H1 (cell line): ENCODE results near the gene TACC2. TPM values are rescaled to one million over a fixed set of nuclear protein-coding genes. Genes with fewer than 3 reads are reported as not detected.

Source experiments
- CTCF ChIA-PET: fragments of 300-600 bp; sonication (Branson Sonifier 250); formaldehyde crosslinking; loops from one replicate; lab custom pipeline; 2021; ENCODE audit not compliant: partially characterized antibody; lab: Charles Lee
- POLR2A ChIA-PET: fragments of 300-600 bp; sonication (Branson Sonifier 250); formaldehyde crosslinking; loops from one replicate; lab custom pipeline; 2021; ENCODE audit warnings: inconsistent platforms; ENCODE audit not compliant: partially characterized antibody; lab: Charles Lee
- DNase-seq, 2 experiments: peaks; one replicate each; pipeline versions ENCODE4 v3.0.0 to v3.0.0-alpha.2; 2010 to 2022; ENCODE audit warnings: low spot score in 2 of 2, low read depth in 1 of 2, mixed read lengths in 1 of 2
- FAIRE-seq: peaks from 2 replicates; lab custom pipeline; 2011; peaks lifted over from hg19 to GRCh38; lab: Jason Lieb, UNC
- H2AFZ ChIP-seq: 2 replicates; pipeline ENCODE4 v1.8.1; 2012; ENCODE audit warnings: low read length, inconsistent platforms
- H2AK5ac ChIP-seq: 2 replicates; pipeline ENCODE4 v1.6.1; 2013; ENCODE audit warnings: low read depth, low read length
- H2BK120ac ChIP-seq: replicated peaks from 2 replicates; pipeline ENCODE3; 2013; ENCODE audit warnings: low read depth, low read length, inconsistent platforms
- H2BK12ac ChIP-seq: 2 replicates; pipeline ENCODE4 v1.6.1; 2013; ENCODE audit warnings: low read depth, low read length
- H2BK15ac ChIP-seq: 2 replicates; pipeline ENCODE4 v1.6.1; 2013; ENCODE audit warnings: low read length
- H2BK20ac ChIP-seq: 2 replicates; pipeline ENCODE4 v1.6.1; 2013; ENCODE audit warnings: low read length
- H2BK5ac ChIP-seq: 2 replicates; pipeline ENCODE4 v1.6.1; 2013; ENCODE audit warnings: low read depth, low read length
- H3K14ac ChIP-seq: 2 replicates; pipeline ENCODE4 v1.6.1; 2013; ENCODE audit warnings: inconsistent platforms; ENCODE audit not compliant: insufficient read length
- H3K18ac ChIP-seq: 2 replicates; pipeline ENCODE4 v1.6.1; 2013; ENCODE audit warnings: low read length; ENCODE audit errors: extremely low read depth
- H3K23ac ChIP-seq: 2 replicates; pipeline ENCODE4 v1.6.1; 2013; ENCODE audit warnings: inconsistent platforms; ENCODE audit not compliant: insufficient read length
- H3K23me2 ChIP-seq: 2 replicates; pipeline ENCODE4 v1.6.1; 2013; ENCODE audit warnings: low read depth, low read length
- H3K27ac ChIP-seq: 2 replicates; pipeline ENCODE4 v1.6.1; 2011; ENCODE audit warnings: low read depth, low read length, inconsistent platforms
- H3K27me3 ChIP-seq, 4 experiments: replicated peaks in 1 of 4; 1 replicate in 1 of 4; 2 replicates in 3 of 4; pipeline versions ENCODE4 v1.6.1 to v1.8.1; 2011 to 2013; ENCODE audit warnings: low read length in 3 of 4, mild to moderate bottlenecking in 3 of 4, inconsistent platforms in 2 of 4, mixed read lengths in 2 of 4, moderate library complexity in 1 of 4; ENCODE audit not compliant: control insufficient read depth in 3 of 4, insufficient read depth in 3 of 4; ENCODE audit errors: extremely low read depth in 1 of 4
- H3K36me3 ChIP-seq, 4 experiments: 2 replicates each; pipeline versions ENCODE4 v1.6.1 to v1.8.1; 2011 to 2013; ENCODE audit warnings: mild to moderate bottlenecking in 4 of 4, low read length in 3 of 4, moderate library complexity in 2 of 4, control low read depth in 1 of 4, inconsistent platforms in 1 of 4; ENCODE audit not compliant: insufficient read depth in 4 of 4, control insufficient read depth in 2 of 4
- H3K4ac ChIP-seq: replicated peaks from 2 replicates; pipeline ENCODE3; 2013; ENCODE audit warnings: low read length, low read depth, mixed read lengths, inconsistent platforms; ENCODE audit not compliant: insufficient read length
- H3K4me1 ChIP-seq, 4 experiments: replicated peaks in 1 of 4; 1 replicate in 1 of 4; 2 replicates in 3 of 4; pipeline versions ENCODE4 v1.6.1 to v1.8.1; 2011 to 2013; ENCODE audit warnings: low read length in 3 of 4, inconsistent platforms in 2 of 4, mixed read lengths in 1 of 4; ENCODE audit not compliant: insufficient read depth in 4 of 4, control insufficient read depth in 3 of 4
- H3K4me2 ChIP-seq, 2 experiments: 2 replicates each; pipeline versions ENCODE4 v1.6.1 to v1.8.1; 2011 to 2013; ENCODE audit warnings: low read depth in 2 of 2, low read length in 2 of 2, control low read depth in 1 of 2, inconsistent platforms in 1 of 2, mild to moderate bottlenecking in 1 of 2; ENCODE audit not compliant: insufficient read depth in 1 of 2
- H3K4me3 ChIP-seq, 4 experiments: fragments of 200-600, 300-600 bp in 1 of 4; sonication (generic), shearing (Covaris generic), sonication (Bioruptor Twin) in 1 of 4; 2 replicates each; pipeline versions ENCODE4 v1.5.1 to v1.8.1; 2011 to 2016; ENCODE audit warnings: low read length in 4 of 4, low read depth in 3 of 4, control low read depth in 2 of 4, inconsistent platforms in 2 of 4, mild to moderate bottlenecking in 2 of 4, mixed read lengths in 1 of 4, moderate library complexity in 1 of 4; ENCODE audit not compliant: insufficient read depth in 2 of 4; ENCODE audit errors: extremely low read depth in 1 of 4
- H3K56ac ChIP-seq: replicated peaks from 2 replicates; pipeline ENCODE3; 2013; ENCODE audit warnings: low read depth, mild to moderate bottlenecking, mixed read lengths, low read length, inconsistent platforms; ENCODE audit not compliant: insufficient read length
- H3K79me1 ChIP-seq: 2 replicates; pipeline ENCODE4 v1.6.1; 2013; ENCODE audit warnings: low read depth, low read length, control low read depth
- H3K79me2 ChIP-seq, 2 experiments: 2 replicates each; pipeline versions ENCODE4 v1.6.1 to v1.8.1; 2012 to 2013; ENCODE audit warnings: low read length in 2 of 2, mild to moderate bottlenecking in 2 of 2, inconsistent platforms in 1 of 2; ENCODE audit not compliant: insufficient read depth in 2 of 2, control insufficient read depth in 1 of 2
- H3K9ac ChIP-seq, 4 experiments: replicated peaks in 1 of 4; 1 replicate in 1 of 4; 2 replicates in 3 of 4; pipeline versions ENCODE4 v1.6.1 to v1.8.1; 2011 to 2013; ENCODE audit warnings: low read depth in 3 of 4, low read length in 3 of 4, control low read depth in 2 of 4, mild to moderate bottlenecking in 2 of 4, moderate library complexity in 2 of 4, inconsistent platforms in 1 of 4; ENCODE audit errors: extremely low read depth in 1 of 4
- H3K9me3 ChIP-seq, 2 experiments: 2 replicates each; pipeline versions ENCODE4 v1.6.1 to v1.8.1; 2012 to 2013; ENCODE audit warnings: mild to moderate bottlenecking in 2 of 2, moderate library complexity in 2 of 2, control low read depth in 1 of 2, inconsistent platforms in 1 of 2, low read depth in 1 of 2, low read length in 1 of 2, mixed read lengths in 1 of 2; ENCODE audit not compliant: insufficient read depth in 2 of 2
- H4K20me1 ChIP-seq, 2 experiments: replicated peaks in 1 of 2; 2 replicates each; pipeline versions ENCODE3 to v1.8.1; 2011 to 2013; ENCODE audit warnings: inconsistent platforms in 2 of 2, low read length in 2 of 2, mild to moderate bottlenecking in 1 of 2; ENCODE audit not compliant: insufficient read depth in 2 of 2, control insufficient read depth in 1 of 2
- H4K5ac ChIP-seq: 2 replicates; pipeline ENCODE4 v1.6.1; 2013; ENCODE audit warnings: low read length, low read depth, mixed read lengths, inconsistent platforms; ENCODE audit not compliant: insufficient read length
- H4K8ac ChIP-seq: 2 replicates; pipeline ENCODE4 v1.8.0; 2013; ENCODE audit warnings: mild to moderate bottlenecking, moderate library complexity, low read length, inconsistent platforms; ENCODE audit not compliant: insufficient read depth; ENCODE audit errors: extremely low read depth
- H4K91ac ChIP-seq: replicated peaks from 2 replicates; pipeline ENCODE3; 2013; ENCODE audit warnings: low read length, mixed read lengths, inconsistent platforms; ENCODE audit not compliant: insufficient read length
- CBX8 ChIP-seq: fragments of 300-800, 300-1000 bp; sonication (generic); IDR thresholded peaks from 2 replicates; pipeline ENCODE4 v1.7.1; 2016; ENCODE audit warnings: low read depth, low read length, borderline replicate concordance
- HDAC6 ChIP-seq: IDR thresholded peaks from one replicate; pipeline ENCODE4 v1.7.1; 2012; ENCODE audit warnings: low read depth, mild to moderate bottlenecking, inconsistent platforms, low read length, moderate library complexity
- KDM5A ChIP-seq: fragments of 200-600 bp; IDR thresholded peaks from 2 replicates; pipeline ENCODE4 v1.7.1; 2012; ENCODE audit warnings: mild to moderate bottlenecking, low read length, inconsistent platforms, mixed read lengths
- SAP30 ChIP-seq: fragments of 300-600 bp; sonication (generic); IDR thresholded peaks from 2 replicates; pipeline ENCODE4 v1.7.1; 2012; ENCODE audit warnings: low read length, moderate library complexity, mild to moderate bottlenecking, inconsistent platforms; ENCODE audit not compliant: insufficient read depth, insufficient replicate concordance
- SRF ChIP-seq: IDR thresholded peaks from 2 replicates; pipeline ENCODE4 v1.6.1; 2011; ENCODE audit warnings: mild to moderate bottlenecking, low read depth, low read length, moderate library complexity
- TEAD4 ChIP-seq: IDR thresholded peaks from 2 replicates; pipeline ENCODE4 v1.6.1; 2012; ENCODE audit warnings: low read depth, low read length, inconsistent platforms, mixed read lengths
- ZNF274 ChIP-seq: IDR thresholded peaks from 2 replicates; pipeline ENCODE4 v1.7.0; 2012; ENCODE audit warnings: low read length, borderline replicate concordance; ENCODE audit errors: extremely low read depth
- WGBS, 2 experiments: shearing (Covaris generic) in 1 of 2; methylation state at CpG; one replicate each; pipeline versions ENCODE4 v1.1.6 to v1.1.7; 2013 to 2015; ENCODE audit warnings: low lambda C conversion rate in 2 of 2, mixed read lengths in 2 of 2, inconsistent platforms in 1 of 2, low coverage in 1 of 2, missing lambda C conversion rate in 1 of 2; ENCODE audit not compliant: insufficient replicate concordance in 2 of 2, insufficient coverage in 1 of 2, insufficient read length in 1 of 2; ENCODE audit errors: extremely low coverage in 1 of 2, missing lambda C conversion rate in 1 of 2; 5-methylcytosine and 5-hydroxymethylcytosine counted together
- polyA plus RNA-seq, 7 experiments: library from polyadenylated mRNA; depleted of rRNA in 3 of 7; stranded (reverse) in 5 of 7; unstranded in 2 of 7; fragments of >200 nt in 5 of 7; fragments of 200-250 nt in 2 of 7; gene quantifications; 1 replicate in 5 of 7; 2 replicates in 1 of 7; 4 replicates in 1 of 7; pipeline versions ENCODE4 v1.2.1 to v1.2.3, GENCODE V29; 2011 to 2013; ENCODE audit warnings: missing spikeins in 2 of 7, mixed read lengths in 2 of 7
- total RNA-seq: library from RNA; stranded (reverse); fragmentation: NEBNext Ultra II Directional; extraction: Animal tissue kit (Norgen Biotek cat#: 25700); gene quantifications from 2 replicates; pipeline ENCODE4 v1.2.1, GENCODE V29; 2021
- TF ChIP-seq, protein P1 (sequence below): IDR thresholded peaks from 2 replicates; pipeline ENCODE4 v1.6.1; 2012; ENCODE audit warnings: inconsistent platforms

TACC2 gene
- total and polyA plus RNA-seq, 2 of the 8 experiments (the other 6 are each of a cell fraction or from before 2014, with no cell fraction given) = 21.2 to 46.6 TPM

DNA sequence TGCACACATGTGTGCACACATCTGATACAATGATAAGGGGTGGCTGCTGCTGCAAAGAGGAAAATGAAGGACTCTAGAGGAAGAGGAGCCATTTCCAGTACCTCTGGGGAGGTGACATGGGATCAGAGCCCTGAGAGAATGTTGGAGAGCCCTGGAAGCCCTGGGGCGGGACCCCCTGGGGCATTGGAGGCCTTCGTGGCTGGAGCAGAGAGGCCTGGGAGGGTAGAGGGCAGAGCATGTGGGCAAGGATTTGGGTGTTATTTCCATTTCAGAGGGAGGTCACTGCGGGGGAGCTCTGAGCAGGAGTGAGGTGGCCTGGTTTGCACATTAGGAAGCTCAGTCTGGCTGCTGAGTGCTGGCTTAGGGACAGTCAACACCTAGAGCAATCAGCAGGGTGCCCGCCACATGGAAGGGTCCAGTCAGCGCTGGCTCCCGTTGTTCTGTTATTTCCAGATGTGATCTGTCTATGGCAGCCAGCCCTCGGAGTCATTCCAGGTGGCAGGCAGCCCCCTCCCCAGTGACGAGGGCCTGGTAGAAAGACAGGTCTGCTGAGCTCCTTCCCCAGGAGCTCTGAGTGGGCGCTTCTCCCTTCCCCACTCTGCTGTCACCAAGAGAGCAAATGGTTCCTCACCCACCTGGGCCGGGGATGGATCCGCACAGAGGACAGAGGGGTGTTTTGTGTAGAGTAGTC, 258.0 kb downstream of the TACC2 start:
- DNase-seq (no peak), FAIRE-seq (no peak)
- Histone ChIP-seq H2BK5ac (no peak overlapping the region), H3K4me1 (no peaks in the 10 kb centered on the region), H2AFZ (no peak overlapping the region), H4K91ac (no peak overlapping the region), H2BK20ac (no peak overlapping the region), H3K4me3 (no peak overlapping the region), H3K4me2 (no peak overlapping the region), H3K9ac (no peak overlapping the region), H3K4ac (no peak overlapping the region), H2BK15ac (no peak overlapping the region), H4K5ac (no peak overlapping the region), H3K18ac (no peak overlapping the region), H3K27ac (no peak overlapping the region), H3K79me2 (no peaks in the 10 kb centered on the region), H3K23me2 (no peaks in the 10 kb centered on the region), H3K79me1 (no peaks in the 10 kb centered on the region), H3K27me3 (no peaks in the 10 kb centered on the region), H3K23ac (no peak overlapping the region), H4K20me1 (peaks cover 0 to 2% of the 10 kb centered on the region in 2 experiments), H2BK120ac (no peak overlapping the region), H3K36me3 (peaks cover 12 to 40% (median 30%) of the 10 kb centered on the region in 4 experiments), H2AK5ac (no peak overlapping the region), H3K14ac (no peak overlapping the region), H3K9me3 (no peaks in the 10 kb centered on the region), H3K56ac (no peak overlapping the region), H2BK12ac (no peak overlapping the region), H4K8ac (no peak overlapping the region; the same call in 1 of the 2 replicates)
- 91% methylated on average over 11 of the region's 11 CpGs; no CpG with 5 or more reads in 1 of the 2 experiments for WGBS, 2 experiments
- POLR2A ChIA-PET = interaction anchor here (1.0 to 1.9 kb wide), 3 partner anchors 11 to 288 kb away, joined by 4 read pairs; no protein-coding TSS in a partner anchor
- CTCF ChIA-PET = interaction anchor here (1.0 to 2.6 kb wide), 6 partner anchors 10 to 107 kb away, joined by 3 to 7 read pairs (median 4); no protein-coding TSS in a partner anchor
- no peak for TF ChIP-seq SAP30
- no peak for TF ChIP-seq ZNF274
- TF ChIP-seq, protein P1, sequence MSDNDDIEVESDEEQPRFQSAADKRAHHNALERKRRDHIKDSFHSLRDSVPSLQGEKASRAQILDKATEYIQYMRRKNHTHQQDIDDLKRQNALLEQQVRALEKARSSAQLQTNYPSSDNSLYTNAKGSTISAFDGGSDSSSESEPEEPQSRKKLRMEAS = no peak
- TF ChIP-seq CBX8 = no peak
- no peak for TF ChIP-seq KDM5A
- no peak for TF ChIP-seq HDAC6
- no peak for TF ChIP-seq SRF
- TF ChIP-seq TEAD4 = no peak
- TF ChIP-seq, all 59 proteins: peak for 0
